HepG2 (cell line): ENCODE results near the gene IMP3. TPM values are rescaled to one million over a fixed set of nuclear protein-coding genes. Genes with fewer than 3 reads are reported as not detected.

Experiments used
- CSRNP1 ChIP-seq: sonication (generic); formaldehyde crosslinking; IDR thresholded peaks from 2 replicates; pipeline ENCODE4 v1.8.1; 2023; ENCODE audit warnings: mild to moderate bottlenecking, missing genetic modification reagents
- FOXA3 ChIP-seq: IDR thresholded peaks from 2 replicates; pipeline ENCODE4 v1.6.1; 2016; ENCODE audit warnings: missing genetic modification reagents, missing compliant biosample characterization
- FOXP1 ChIP-seq, 2 experiments: fragments of 450-650 bp in 1 of 2; IDR thresholded peaks; 2 replicates each; pipeline ENCODE4 v1.6.1; 2017 to 2018; ENCODE audit warnings: antibody characterized with exemption in 1 of 2
- GATAD1 ChIP-seq: IDR thresholded peaks from 2 replicates; pipeline ENCODE4 v1.6.1; 2016; ENCODE audit warnings: missing genetic modification reagents, missing compliant biosample characterization
- GFI1 ChIP-seq: sonication (generic); formaldehyde crosslinking; IDR thresholded peaks from 2 replicates; pipeline ENCODE4 v1.5.0; 2020; ENCODE audit warnings: missing genetic modification reagents, mild to moderate bottlenecking, borderline replicate concordance
- LCORL ChIP-seq, 2 experiments: fragments of 450-650 bp in 1 of 2; sonication (generic) in 1 of 2; formaldehyde crosslinking in 1 of 2; IDR thresholded peaks; 2 replicates each; pipeline versions ENCODE4 v1.5.0 to v1.6.1; 2017 to 2020; ENCODE audit warnings: antibody characterized with exemption in 1 of 2, missing genetic modification reagents in 1 of 2
- MAF1 ChIP-seq: sonication (generic); formaldehyde crosslinking; IDR thresholded peaks from 2 replicates; pipeline ENCODE4 v1.5.0; 2020; ENCODE audit warnings: missing genetic modification reagents, borderline replicate concordance
- MBD4 ChIP-seq: IDR thresholded peaks from 2 replicates; pipeline ENCODE4 v1.6.1; 2012; ENCODE audit warnings: low read length, inconsistent platforms, borderline replicate concordance
- MIXL1 ChIP-seq: IDR thresholded peaks from 2 replicates; pipeline ENCODE4 v1.6.1; 2016
- NRL ChIP-seq: sonication (generic); formaldehyde crosslinking; IDR thresholded peaks from 2 replicates; pipeline ENCODE4 v1.5.0; 2020; ENCODE audit warnings: missing genetic modification reagents, mild to moderate bottlenecking, moderate library complexity, borderline replicate concordance
- TBX3 ChIP-seq: fragments of 450-650 bp; IDR thresholded peaks from 2 replicates; pipeline ENCODE4 v1.6.1; 2017; ENCODE audit warnings: antibody characterized with exemption, mild to moderate bottlenecking, inconsistent platforms, borderline replicate concordance
- YEATS2 ChIP-seq: sonication (generic); formaldehyde crosslinking; IDR thresholded peaks from 2 replicates; pipeline ENCODE4 v1.4.0; 2020; ENCODE audit warnings: missing genetic modification reagents, borderline replicate concordance
- ZFP36 ChIP-seq: fragments of 150-350 bp; IDR thresholded peaks from 2 replicates; pipeline ENCODE4 v1.6.1; 2018; ENCODE audit warnings: borderline replicate concordance, low read length, low read depth; ENCODE audit not compliant: partially characterized antibody
- ZNF10 ChIP-seq: sonication (generic); formaldehyde crosslinking; IDR thresholded peaks from 2 replicates; pipeline ENCODE4 v1.4.0; 2020; ENCODE audit warnings: mild to moderate bottlenecking, low read depth, missing genetic modification reagents, borderline replicate concordance
- ZNF441 ChIP-seq: sonication (generic); formaldehyde crosslinking; IDR thresholded peaks from 2 replicates; pipeline ENCODE4 v1.7.0; 2021; ENCODE audit warnings: missing genetic modification reagents, borderline replicate concordance
- ZNF773 ChIP-seq: sonication (generic); formaldehyde crosslinking; IDR thresholded peaks from 2 replicates; pipeline ENCODE4 v1.4.0; 2020; ENCODE audit warnings: missing genetic modification reagents, borderline replicate concordance
- ZNF850 ChIP-seq: sonication (generic); formaldehyde crosslinking; conservative IDR thresholded peaks from 2 replicates; pipeline ENCODE4 v1.9.0; 2021; ENCODE audit warnings: mild to moderate bottlenecking, missing genetic modification reagents
- polyA plus RNA-seq, 8 experiments: library from polyadenylated mRNA; depleted of rRNA in 3 of 8; stranded (reverse) in 7 of 8; unstranded in 1 of 8; fragments of >200 nt; fragmentation: Illumina TruSeq in 4 of 8; extraction: Trizol in 4 of 8; gene quantifications; 2 replicates each; pipeline versions ENCODE4 v1.2.1 to v1.2.3, GENCODE V29; 2011 to 2016; ENCODE audit warnings: low read depth in 4 of 8, missing spikeins in 1 of 8, mixed read lengths in 1 of 8; ENCODE audit not compliant: insufficient read depth in 1 of 8
- total RNA-seq, 5 experiments: library from RNA; depleted of rRNA; stranded (reverse); fragments of >200 nt; fragmentation: Illumina TruSeq; extraction: Trizol; gene quantifications; 2 replicates each; pipeline ENCODE4 v1.2.3, GENCODE V29; 2016; ENCODE audit warnings: low read depth in 1 of 5
- TF ChIP-seq, protein P1 (sequence below): sonication (generic); formaldehyde crosslinking; IDR thresholded peaks from 2 replicates; pipeline ENCODE4 v1.4.0; 2020; ENCODE audit warnings: mild to moderate bottlenecking, missing genetic modification reagents
- TF ChIP-seq, protein P2 (sequence below): sonication (generic); formaldehyde crosslinking; IDR thresholded peaks from 2 replicates; pipeline ENCODE4 v1.5.1; 2020; ENCODE audit warnings: missing genetic modification reagents, mild to moderate bottlenecking, borderline replicate concordance

Gene IMP3
- total and polyA plus RNA-seq, 2 of the 13 experiments (the other 11 are each of a cell fraction or from before 2014, with no cell fraction given): 38.3 to 143 TPM

DNA sequence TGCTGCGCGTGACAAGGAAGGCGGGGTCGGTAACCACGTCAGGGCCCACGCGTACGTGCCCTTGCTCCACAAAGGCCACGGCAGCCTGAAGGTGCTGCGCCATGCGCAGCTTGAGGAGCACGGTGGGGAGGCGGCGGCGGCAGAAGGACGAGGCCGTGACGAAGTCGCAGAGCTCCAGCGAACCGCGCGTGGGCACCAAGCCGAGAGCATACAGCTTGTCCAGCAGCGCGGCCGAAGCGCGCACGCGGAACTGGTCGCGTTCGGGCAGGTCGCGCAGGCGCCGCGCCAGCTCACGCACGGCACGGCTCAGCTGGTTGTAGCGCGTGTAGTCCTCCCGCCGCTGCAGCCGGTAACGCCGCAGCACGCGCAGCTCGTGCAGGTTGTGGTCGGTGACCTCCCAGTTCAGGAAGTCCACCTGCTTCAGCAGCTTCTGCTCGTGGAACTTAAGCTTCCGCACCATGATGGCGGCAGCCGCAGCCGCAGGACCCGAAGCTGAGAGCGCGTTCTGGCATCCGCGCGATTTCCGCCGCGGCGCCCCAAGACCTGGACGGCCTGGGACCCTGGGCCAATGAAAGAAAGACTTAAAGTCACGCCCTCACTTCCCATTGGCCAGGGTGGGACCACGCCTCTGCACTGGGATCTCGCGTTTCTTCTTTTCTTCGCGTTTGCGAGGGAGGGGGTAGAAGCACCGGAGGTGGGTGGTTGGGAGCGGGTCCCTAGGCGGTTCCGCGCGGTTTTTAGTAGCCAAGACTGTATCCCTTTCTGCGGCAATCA lies at the start of gene IMP3 (continued):
- TF ChIP-seq, protein P1, sequence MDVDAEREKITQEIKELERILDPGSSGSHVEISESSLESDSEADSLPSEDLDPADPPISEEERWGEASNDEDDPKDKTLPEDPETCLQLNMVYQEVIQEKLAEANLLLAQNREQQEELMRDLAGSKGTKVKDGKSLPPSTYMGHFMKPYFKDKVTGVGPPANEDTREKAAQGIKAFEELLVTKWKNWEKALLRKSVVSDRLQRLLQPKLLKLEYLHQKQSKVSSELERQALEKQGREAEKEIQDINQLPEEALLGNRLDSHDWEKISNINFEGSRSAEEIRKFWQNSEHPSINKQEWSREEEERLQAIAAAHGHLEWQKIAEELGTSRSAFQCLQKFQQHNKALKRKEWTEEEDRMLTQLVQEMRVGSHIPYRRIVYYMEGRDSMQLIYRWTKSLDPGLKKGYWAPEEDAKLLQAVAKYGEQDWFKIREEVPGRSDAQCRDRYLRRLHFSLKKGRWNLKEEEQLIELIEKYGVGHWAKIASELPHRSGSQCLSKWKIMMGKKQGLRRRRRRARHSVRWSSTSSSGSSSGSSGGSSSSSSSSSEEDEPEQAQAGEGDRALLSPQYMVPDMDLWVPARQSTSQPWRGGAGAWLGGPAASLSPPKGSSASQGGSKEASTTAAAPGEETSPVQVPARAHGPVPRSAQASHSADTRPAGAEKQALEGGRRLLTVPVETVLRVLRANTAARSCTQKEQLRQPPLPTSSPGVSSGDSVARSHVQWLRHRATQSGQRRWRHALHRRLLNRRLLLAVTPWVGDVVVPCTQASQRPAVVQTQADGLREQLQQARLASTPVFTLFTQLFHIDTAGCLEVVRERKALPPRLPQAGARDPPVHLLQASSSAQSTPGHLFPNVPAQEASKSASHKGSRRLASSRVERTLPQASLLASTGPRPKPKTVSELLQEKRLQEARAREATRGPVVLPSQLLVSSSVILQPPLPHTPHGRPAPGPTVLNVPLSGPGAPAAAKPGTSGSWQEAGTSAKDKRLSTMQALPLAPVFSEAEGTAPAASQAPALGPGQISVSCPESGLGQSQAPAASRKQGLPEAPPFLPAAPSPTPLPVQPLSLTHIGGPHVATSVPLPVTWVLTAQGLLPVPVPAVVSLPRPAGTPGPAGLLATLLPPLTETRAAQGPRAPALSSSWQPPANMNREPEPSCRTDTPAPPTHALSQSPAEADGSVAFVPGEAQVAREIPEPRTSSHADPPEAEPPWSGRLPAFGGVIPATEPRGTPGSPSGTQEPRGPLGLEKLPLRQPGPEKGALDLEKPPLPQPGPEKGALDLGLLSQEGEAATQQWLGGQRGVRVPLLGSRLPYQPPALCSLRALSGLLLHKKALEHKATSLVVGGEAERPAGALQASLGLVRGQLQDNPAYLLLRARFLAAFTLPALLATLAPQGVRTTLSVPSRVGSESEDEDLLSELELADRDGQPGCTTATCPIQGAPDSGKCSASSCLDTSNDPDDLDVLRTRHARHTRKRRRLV: 0 out of 2 replicates have a peak, but pooled peaks have one; percentile 37
- TF ChIP-seq TBX3: no peak; the same call in 1 of the 2 replicates
- peak; percentile 59; the same call in 1 of the 2 replicates for TF ChIP-seq ZNF441 (CRISPR knock-in tag)
- no peak for TF ChIP-seq GFI1
- TF ChIP-seq MBD4: no peak
- TF ChIP-seq FOXP1 (IDR thresholded peaks at IDR 0.05): no peak
- TF ChIP-seq FOXP1 (CRISPR knock-in tag; IDR thresholded peaks at IDR 0.05): no peak
- peak; percentile 85 for TF ChIP-seq YEATS2
- TF ChIP-seq, protein P2, sequence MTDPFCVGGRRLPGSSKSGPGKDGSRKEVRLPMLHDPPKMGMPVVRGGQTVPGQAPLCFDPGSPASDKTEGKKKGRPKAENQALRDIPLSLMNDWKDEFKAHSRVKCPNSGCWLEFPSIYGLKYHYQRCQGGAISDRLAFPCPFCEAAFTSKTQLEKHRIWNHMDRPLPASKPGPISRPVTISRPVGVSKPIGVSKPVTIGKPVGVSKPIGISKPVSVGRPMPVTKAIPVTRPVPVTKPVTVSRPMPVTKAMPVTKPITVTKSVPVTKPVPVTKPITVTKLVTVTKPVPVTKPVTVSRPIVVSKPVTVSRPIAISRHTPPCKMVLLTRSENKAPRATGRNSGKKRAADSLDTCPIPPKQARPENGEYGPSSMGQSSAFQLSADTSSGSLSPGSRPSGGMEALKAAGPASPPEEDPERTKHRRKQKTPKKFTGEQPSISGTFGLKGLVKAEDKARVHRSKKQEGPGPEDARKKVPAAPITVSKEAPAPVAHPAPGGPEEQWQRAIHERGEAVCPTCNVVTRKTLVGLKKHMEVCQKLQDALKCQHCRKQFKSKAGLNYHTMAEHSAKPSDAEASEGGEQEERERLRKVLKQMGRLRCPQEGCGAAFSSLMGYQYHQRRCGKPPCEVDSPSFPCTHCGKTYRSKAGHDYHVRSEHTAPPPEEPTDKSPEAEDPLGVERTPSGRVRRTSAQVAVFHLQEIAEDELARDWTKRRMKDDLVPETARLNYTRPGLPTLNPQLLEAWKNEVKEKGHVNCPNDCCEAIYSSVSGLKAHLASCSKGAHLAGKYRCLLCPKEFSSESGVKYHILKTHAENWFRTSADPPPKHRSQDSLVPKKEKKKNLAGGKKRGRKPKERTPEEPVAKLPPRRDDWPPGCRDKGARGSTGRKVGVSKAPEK: 0 out of 2 replicates have a peak, but pooled peaks have one; percentile 32
- TF ChIP-seq CSRNP1: peak; percentile 96
- TF ChIP-seq MIXL1 (CRISPR knock-in tag): no peak
- TF ChIP-seq ZNF850 (CRISPR knock-in tag): no peak
- TF ChIP-seq NRL: peak; percentile 96
- TF ChIP-seq FOXA3: no peak; the same call in 1 of the 2 replicates
- TF ChIP-seq ZNF10 (CRISPR knock-in tag): peak; percentile 81; the same call in 1 of the 2 replicates
- no peak for TF ChIP-seq ZFP36
- peak; percentile 84; the same call in 1 of the 2 replicates for TF ChIP-seq ZNF773
- TF ChIP-seq LCORL (IDR thresholded peaks at IDR 0.05): no peak
- peak; percentile 47 for TF ChIP-seq LCORL (CRISPR knock-in tag; IDR thresholded peaks at IDR 0.05)
- TF ChIP-seq GATAD1: peak; percentile 82
- peak; percentile 89; the same call in 1 of the 2 replicates for TF ChIP-seq MAF1
